DND-41 (cell line): ENCODE measurements around the gene ZNF451.
A peak's percentile ranks its signal among the peaks of the same experiment; 100 is the strongest.

ENCODE experiments used
- ATAC-seq: fragments of 200-7000 bp; cut with Tn5 transposase; 3 replicates; pipeline ENCODE4 v1.9.1; 2021; ENCODE audit warnings: low read depth; ENCODE audit not compliant: insufficient read depth
- DNase-seq: peaks from one replicate; pipeline ENCODE4 v3.0.0-alpha.2; 2020
- H2AFZ ChIP-seq: 2 replicates; pipeline ENCODE4 v1.6.0; 2012; ENCODE audit warnings: low read depth, low read length
- H3K27ac ChIP-seq: 2 replicates; pipeline ENCODE4 v1.5.1; 2012; ENCODE audit warnings: low read length, inconsistent platforms
- H3K27me3 ChIP-seq: fragments of 200-600 bp; sonication (generic); 2 replicates; pipeline ENCODE4 v1.6.0; 2012; ENCODE audit warnings: low read length, mild to moderate bottlenecking, inconsistent platforms; ENCODE audit not compliant: insufficient read depth, poor library complexity
- H3K36me3 ChIP-seq: 2 replicates; pipeline ENCODE4 v1.5.1; 2012; ENCODE audit warnings: low read length, inconsistent platforms; ENCODE audit not compliant: insufficient read depth
- H3K4me1 ChIP-seq: 2 replicates; pipeline ENCODE4 v1.5.1; 2012; ENCODE audit warnings: mild to moderate bottlenecking, low read length; ENCODE audit not compliant: insufficient read depth
- H3K4me2 ChIP-seq: 2 replicates; pipeline ENCODE4 v1.6.0; 2012; ENCODE audit warnings: mild to moderate bottlenecking, moderate library complexity, low read length, inconsistent platforms; ENCODE audit not compliant: insufficient read depth
- H3K4me3 ChIP-seq, 2 experiments: fragments of 200-600 bp in 1 of 2; shearing (Covaris generic) in 1 of 2; 2 replicates each; pipeline ENCODE4 v1.5.1; 2012 to 2016; ENCODE audit warnings: inconsistent platforms in 2 of 2, low read length in 2 of 2, mild to moderate bottlenecking in 2 of 2, low read depth in 1 of 2, moderate library complexity in 1 of 2
- H3K79me2 ChIP-seq: 2 replicates; pipeline ENCODE4 v1.6.0; 2012; ENCODE audit warnings: low read length, inconsistent platforms; ENCODE audit not compliant: insufficient read depth
- H3K9ac ChIP-seq: 2 replicates; pipeline ENCODE4 v1.6.0; 2012; ENCODE audit warnings: low read depth, mild to moderate bottlenecking, inconsistent platforms, low read length, moderate library complexity
- H3K9me3 ChIP-seq: 2 replicates; pipeline ENCODE4 v1.5.1; 2012; ENCODE audit warnings: low read length, moderate library complexity, mild to moderate bottlenecking, inconsistent platforms; ENCODE audit not compliant: insufficient read depth, severe bottlenecking
- H4K20me1 ChIP-seq: 2 replicates; pipeline ENCODE4 v1.6.0; 2012; ENCODE audit warnings: low read length; ENCODE audit not compliant: insufficient read depth
- EZH2 ChIP-seq: IDR thresholded peaks from 3 replicates; pipeline ENCODE4 v1.6.1; 2012; ENCODE audit warnings: borderline replicate concordance, low read depth, mild to moderate bottlenecking, moderate library complexity, low read length, inconsistent platforms; ENCODE audit not compliant: severe bottlenecking
- TF ChIP-seq, protein P1 (sequence below): IDR thresholded peaks from 2 replicates; pipeline ENCODE4 v1.5.1; 2012; ENCODE audit warnings: borderline replicate concordance, low read length, moderate library complexity, mild to moderate bottlenecking; ENCODE audit not compliant: poor library complexity, severe bottlenecking; ENCODE audit errors: extremely low read depth

The ZNF451 gene

DNA sequence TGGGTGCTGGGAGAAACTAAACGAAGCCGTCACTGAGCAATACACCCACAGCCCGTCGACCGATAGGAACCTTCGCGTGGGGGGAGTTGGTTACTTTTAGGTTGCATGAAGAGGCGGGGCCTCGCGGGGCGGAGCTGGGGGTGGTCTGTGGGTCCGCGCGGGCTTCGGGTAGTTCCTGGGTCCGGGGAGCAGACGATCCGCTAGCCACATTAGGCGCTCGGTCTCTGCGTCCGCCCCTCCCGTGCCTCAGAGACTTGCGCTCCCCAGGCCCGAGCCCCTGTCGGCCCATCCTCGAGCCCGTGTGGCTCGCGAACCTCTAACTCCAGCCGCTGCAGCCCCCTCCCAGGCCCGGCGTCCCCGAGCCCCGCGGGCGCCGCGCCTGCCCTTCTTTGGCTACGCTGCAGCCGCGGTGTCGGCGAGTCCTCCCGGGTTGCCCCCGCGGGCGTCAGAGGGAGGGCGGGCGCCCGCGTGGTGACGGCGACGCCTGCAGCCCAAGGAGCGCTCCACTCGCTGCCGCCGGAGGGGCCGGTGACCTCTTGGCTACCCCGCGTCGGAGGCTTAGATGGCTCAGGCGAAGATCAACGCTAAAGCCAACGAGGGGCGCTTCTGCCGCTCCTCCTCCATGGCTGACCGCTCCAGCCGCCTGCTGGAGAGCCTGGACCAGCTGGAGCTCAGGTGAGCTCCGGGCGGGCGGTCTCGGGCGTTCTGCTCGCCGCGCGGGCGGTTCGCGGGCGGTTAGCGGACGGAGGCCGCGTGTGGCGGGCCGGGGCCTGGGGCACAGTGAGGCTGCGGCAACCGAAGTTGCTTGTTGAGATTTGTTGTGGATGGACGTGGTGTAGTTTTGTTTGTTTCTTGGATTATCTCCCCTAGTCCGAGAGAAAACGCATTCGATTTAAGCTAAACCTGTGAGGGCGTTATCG lies 82.4 kb downstream of the ZNF451 start, which contains the start of gene BAG2:
TSS of gene BAG2 (plus strand) at position 191 of the 920 bp plus-strand sequence. CDS start at position 563, 372 bp downstream.
- Histone ChIP-seq H3K4me2 (peak within 1 kb of the TSS; percentile 95), H3K36me3 (peaks cover 4% of the 10 kb centered on the region; the same call in 1 of the 2 replicates), H4K20me1 (no peaks in the 10 kb centered on the region), H3K27ac (peak within 1 kb of the TSS; percentile 75), H3K27me3 (no peaks in the 10 kb centered on the region), H3K4me1 (peaks cover 38% of the 10 kb centered on the region), H3K9ac (peak within 1 kb of the TSS; percentile 80), H3K79me2 (peaks cover 46% of the 10 kb centered on the region), H3K4me3 (peak within 1 kb of the TSS; percentile 66 to 69), H2AFZ (peak within 1 kb of the TSS; percentile 78), H3K9me3 (no peaks in the 10 kb centered on the region)
- TF ChIP-seq EZH2, result no peak
- TF ChIP-seq, protein P1, sequence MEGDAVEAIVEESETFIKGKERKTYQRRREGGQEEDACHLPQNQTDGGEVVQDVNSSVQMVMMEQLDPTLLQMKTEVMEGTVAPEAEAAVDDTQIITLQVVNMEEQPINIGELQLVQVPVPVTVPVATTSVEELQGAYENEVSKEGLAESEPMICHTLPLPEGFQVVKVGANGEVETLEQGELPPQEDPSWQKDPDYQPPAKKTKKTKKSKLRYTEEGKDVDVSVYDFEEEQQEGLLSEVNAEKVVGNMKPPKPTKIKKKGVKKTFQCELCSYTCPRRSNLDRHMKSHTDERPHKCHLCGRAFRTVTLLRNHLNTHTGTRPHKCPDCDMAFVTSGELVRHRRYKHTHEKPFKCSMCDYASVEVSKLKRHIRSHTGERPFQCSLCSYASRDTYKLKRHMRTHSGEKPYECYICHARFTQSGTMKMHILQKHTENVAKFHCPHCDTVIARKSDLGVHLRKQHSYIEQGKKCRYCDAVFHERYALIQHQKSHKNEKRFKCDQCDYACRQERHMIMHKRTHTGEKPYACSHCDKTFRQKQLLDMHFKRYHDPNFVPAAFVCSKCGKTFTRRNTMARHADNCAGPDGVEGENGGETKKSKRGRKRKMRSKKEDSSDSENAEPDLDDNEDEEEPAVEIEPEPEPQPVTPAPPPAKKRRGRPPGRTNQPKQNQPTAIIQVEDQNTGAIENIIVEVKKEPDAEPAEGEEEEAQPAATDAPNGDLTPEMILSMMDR, result no peak
- ATAC-seq, result peak; percentile 91
- DNase-seq, result peak; percentile 89

DNA sequence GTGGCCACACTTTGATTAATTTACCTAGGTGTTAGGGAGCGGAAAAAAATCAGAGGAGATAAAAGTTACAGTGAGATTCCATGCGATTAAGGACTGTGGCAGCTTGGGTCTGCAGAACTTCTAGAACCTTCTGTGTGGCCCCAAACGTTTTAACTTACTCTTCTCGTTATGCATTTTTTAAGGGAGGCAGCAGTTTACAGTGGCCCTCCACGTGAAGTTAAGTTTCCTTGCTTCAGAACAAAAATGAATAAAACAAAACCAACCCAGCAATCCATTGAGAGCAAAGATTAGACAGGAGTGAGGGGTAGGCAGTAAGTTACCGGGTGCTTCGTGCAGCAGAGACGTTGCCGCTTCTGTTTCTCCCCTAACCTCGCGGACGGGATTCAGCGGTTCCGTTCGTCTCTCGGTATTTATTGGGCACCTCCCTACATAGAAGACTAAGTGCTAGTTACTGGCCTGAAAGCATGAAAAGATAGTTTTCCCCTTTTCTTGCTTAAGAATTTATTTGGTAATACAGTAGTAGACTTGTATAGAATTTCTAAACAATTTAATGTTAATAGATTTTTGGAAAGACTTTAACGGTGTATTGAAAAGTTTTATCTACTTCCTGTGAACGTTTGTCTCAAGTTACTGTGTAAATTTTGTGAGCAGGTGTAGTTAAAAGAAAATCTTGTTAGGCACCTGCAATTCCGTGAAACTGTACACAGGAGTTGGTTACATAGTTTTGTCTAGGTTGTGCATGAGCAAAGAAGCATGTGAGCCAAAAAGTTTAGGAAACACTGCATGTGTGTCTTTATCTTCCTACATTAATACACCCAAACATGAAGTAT lies 83.3 kb downstream of the ZNF451 start:
- TF ChIP-seq, protein P1, result no peak
- no peak for TF ChIP-seq EZH2
- DNase-seq (peak; percentile 26), ATAC-seq (no peak)

GRCh38 chr6:57173886-57174510 lies 84.0 kb downstream of the ZNF451 start:
- Histone ChIP-seq H4K20me1 (no peaks in the 10 kb centered on the region), H3K79me2 (peaks cover 60% of the 10 kb centered on the region), H3K27me3 (no peaks in the 10 kb centered on the region), H3K9ac (peak overlapping the region; percentile 80), H3K9me3 (no peaks in the 10 kb centered on the region), H3K36me3 (no peaks in the 10 kb centered on the region; the same call in 1 of the 2 replicates), H3K4me3 (peak overlapping the region; percentile 66 to 69; a peak in 3 of 4 replicates), H3K4me1 (peaks cover 38% of the 10 kb centered on the region), H2AFZ (no peak overlapping the region), H3K27ac (peak overlapping the region; percentile 51), H3K4me2 (peak overlapping the region; percentile 95)
- ATAC-seq (no peak), DNase-seq (no peak)
- TF ChIP-seq, protein P1, result no peak
- no peak for TF ChIP-seq EZH2

More for the DNA sequence above, 83.3 kb downstream of the ZNF451 start:
- Histone ChIP-seq H3K27me3 (no peaks in the 10 kb centered on the region), H3K4me2 (peak overlapping the region; percentile 95), H3K9me3 (no peaks in the 10 kb centered on the region), H4K20me1 (no peaks in the 10 kb centered on the region), H3K4me3 (peak overlapping the region; percentile 66 to 69; a peak in 3 of 4 replicates), H3K4me1 (peaks cover 38% of the 10 kb centered on the region), H2AFZ (peak overlapping the region; percentile 78), H3K79me2 (peaks cover 54% of the 10 kb centered on the region), H3K27ac (peak overlapping the region; percentile 75), H3K36me3 (no peaks in the 10 kb centered on the region; the same call in 1 of the 2 replicates), H3K9ac (peak overlapping the region; percentile 80)
